NT2/D1 (cell line): ENCODE results near the gene SERINC5.

Source experiments
- YY1 ChIP-seq: IDR thresholded peaks from 2 replicates; pipeline ENCODE4 v1.6.1; 2011; ENCODE audit not compliant: insufficient read length, insufficient read depth
- ZNF274 ChIP-seq: IDR thresholded peaks from 2 replicates; pipeline ENCODE4 v1.6.1; 2011; ENCODE audit warnings: mild to moderate bottlenecking, low read depth, low read length

DNA sequence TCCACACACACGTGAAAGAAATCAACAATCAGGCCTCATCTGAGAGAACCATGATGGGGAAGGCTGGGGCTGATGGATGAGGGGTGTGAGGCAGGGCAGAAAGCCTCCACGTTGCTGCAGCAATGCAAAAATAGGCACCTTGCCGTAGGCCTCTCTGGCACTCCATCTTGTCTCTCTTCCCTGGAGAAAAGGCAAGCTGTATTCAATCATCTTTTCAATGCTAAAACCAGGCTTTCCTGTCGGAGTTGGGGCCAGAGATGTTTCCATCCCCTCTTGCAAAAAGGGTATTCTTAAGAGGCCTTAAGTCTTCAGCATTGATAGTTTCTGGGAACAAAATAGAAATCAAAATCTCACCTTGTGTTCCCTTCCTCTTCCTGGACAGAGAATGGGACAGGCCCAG lies 139.8 kb downstream of the SERINC5 start:
- TF ChIP-seq ZNF274 (no peak), YY1 (no peak)
